Liver (tissue), 3 donors: ENCODE results near the gene CHEK2.
"Not testable (repeated sequence)": the region's sequence is repeated elsewhere in the genome, so short reads cannot be mapped to it uniquely, and the experiment has no call there.

Experiments used
- CTCF ChIP-seq: fragments of 150-350 bp; IDR thresholded peaks from 2 replicates; pipeline ENCODE4 v1.5.1; 2017; ENCODE audit warnings: improper control_type of control experiment, low read depth, low read length; ENCODE audit not compliant: missing input control
- EGR1 ChIP-seq, 2 donors: IDR thresholded peaks; 2 replicates each; pipeline ENCODE4 v1.6.1; 2016 to 2018; ENCODE audit warnings: antibody characterized with exemption in 2 of 2, low read depth in 2 of 2
- FOXA1 ChIP-seq: IDR thresholded peaks from 2 replicates; pipeline ENCODE4 v1.6.1; 2016; ENCODE audit warnings: antibody characterized with exemption
- HNF4A ChIP-seq, 2 donors: conservative IDR thresholded peaks; 2 replicates each; pipeline ENCODE4 v1.6.1; 2016; ENCODE audit warnings: antibody characterized with exemption in 2 of 2, mild to moderate bottlenecking in 2 of 2
- RXRA ChIP-seq, 2 donors: IDR thresholded peaks; 2 replicates each; pipeline ENCODE4 v1.6.1; 2017 to 2018; ENCODE audit warnings: antibody characterized with exemption in 2 of 2, mild to moderate bottlenecking in 1 of 2
- SP1 ChIP-seq: IDR thresholded peaks from 2 replicates; pipeline ENCODE4 v1.6.1; 2018; ENCODE audit warnings: antibody characterized with exemption, mild to moderate bottlenecking
- TAF1 ChIP-seq: conservative IDR thresholded peaks from 2 replicates; pipeline ENCODE4 v1.6.1; 2016; ENCODE audit warnings: antibody characterized with exemption, mild to moderate bottlenecking
- YY1 ChIP-seq: IDR thresholded peaks from 2 replicates; pipeline ENCODE4 v1.6.1; 2016; ENCODE audit warnings: antibody characterized with exemption, mild to moderate bottlenecking
- TF ChIP-seq, protein P1 (sequence below): IDR thresholded peaks from 2 replicates; pipeline ENCODE4 v1.6.1; 2016; ENCODE audit warnings: antibody characterized with exemption
- TF ChIP-seq, protein P2 (sequence below): IDR thresholded peaks from 2 replicates; pipeline ENCODE4 v1.6.1; 2016; ENCODE audit warnings: antibody characterized with exemption
- donor health status: healthy.
- donor health status: healthy.

GRCh38 chr22:28693041-28693760 lies 48.4 kb downstream of the CHEK2 start:
- not testable (repeated sequence) for TF ChIP-seq CTCF; SP1; EGR1 (IDR thresholded peaks at IDR 0.05; ENCODE audit: low read depth in 2 of 2); FOXA1; YY1; RXRA (IDR thresholded peaks at IDR 0.05); TAF1; HNF4A (conservative IDR thresholded peaks at IDR 0.05)
- TF ChIP-seq, protein P1, sequence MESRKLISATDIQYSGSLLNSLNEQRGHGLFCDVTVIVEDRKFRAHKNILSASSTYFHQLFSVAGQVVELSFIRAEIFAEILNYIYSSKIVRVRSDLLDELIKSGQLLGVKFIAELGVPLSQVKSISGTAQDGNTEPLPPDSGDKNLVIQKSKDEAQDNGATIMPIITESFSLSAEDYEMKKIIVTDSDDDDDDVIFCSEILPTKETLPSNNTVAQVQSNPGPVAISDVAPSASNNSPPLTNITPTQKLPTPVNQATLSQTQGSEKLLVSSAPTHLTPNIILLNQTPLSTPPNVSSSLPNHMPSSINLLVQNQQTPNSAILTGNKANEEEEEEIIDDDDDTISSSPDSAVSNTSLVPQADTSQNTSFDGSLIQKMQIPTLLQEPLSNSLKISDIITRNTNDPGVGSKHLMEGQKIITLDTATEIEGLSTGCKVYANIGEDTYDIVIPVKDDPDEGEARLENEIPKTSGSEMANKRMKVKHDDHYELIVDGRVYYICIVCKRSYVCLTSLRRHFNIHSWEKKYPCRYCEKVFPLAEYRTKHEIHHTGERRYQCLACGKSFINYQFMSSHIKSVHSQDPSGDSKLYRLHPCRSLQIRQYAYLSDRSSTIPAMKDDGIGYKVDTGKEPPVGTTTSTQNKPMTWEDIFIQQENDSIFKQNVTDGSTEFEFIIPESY, result not testable (repeated sequence)
- TF ChIP-seq, protein P2, sequence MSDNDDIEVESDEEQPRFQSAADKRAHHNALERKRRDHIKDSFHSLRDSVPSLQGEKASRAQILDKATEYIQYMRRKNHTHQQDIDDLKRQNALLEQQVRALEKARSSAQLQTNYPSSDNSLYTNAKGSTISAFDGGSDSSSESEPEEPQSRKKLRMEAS, result not testable (repeated sequence)
